GM21786 (cell line): Measurements from ENCODE around the gene CMIP.

Experiments
- ATAC-seq: cut with Tn5 transposase; IDR thresholded peaks from one replicate; pipeline ENCODE4 v1.9.1; 2021; ENCODE audit not compliant: unreplicated experiment

The CMIP gene

DNA sequence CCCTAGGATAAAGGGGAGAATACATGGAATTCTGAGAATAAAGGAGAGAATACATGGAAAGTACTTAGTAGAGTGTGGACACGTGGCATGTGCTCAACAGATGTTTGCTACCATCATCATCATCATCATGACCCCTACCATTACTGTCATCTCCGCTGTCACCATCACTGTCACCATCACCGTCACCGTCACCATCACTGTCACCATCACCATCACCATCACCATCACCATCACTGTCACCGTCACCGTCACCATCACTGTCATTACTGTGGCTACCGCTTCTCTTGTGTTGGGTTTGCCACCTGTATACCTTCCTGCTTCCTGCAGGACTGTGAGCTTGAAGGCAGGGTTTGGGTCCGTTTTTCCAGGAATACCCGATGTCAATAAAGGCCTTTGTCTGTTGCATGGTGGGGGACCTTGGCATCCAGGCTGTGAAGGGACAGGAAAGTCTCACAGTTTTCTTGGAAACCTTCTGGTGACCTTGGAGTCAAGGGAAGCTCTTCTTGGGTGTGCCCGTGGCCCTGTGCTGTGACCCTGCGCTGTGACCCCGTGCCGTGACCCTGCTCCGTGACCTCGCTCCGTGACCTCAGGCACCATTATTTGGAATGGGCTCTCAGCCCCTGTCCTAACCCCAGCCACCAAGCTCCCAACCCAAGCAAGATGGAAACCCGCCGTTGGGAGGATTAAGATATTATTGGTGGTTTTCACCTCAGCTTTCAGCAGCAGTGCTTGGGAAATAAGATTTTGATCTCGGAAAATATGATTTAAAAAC, 14.4 kb downstream of the CMIP start:
- no peak for ATAC-seq

DNA sequence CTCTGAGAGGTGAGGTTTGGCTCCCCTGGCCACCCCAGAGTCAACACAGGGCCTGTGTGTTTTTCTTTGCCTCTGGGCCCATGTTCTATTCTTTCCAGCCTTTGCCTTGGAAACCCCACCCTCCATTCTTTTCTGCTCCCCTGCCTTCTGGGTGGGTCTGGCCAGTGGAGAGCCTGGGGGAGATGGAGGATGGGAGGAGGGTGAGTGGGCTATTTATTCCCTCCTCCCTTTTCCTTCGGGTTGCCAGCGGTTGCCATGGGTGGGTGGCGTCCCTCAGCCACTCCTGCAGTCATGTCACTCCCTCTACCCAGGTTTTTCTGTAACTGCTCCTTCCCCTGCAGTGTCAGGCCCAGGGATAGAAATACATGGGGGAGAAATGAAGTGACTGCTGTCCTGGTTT, 15.5 kb downstream of the CMIP start:
- no peak for ATAC-seq

DNA sequence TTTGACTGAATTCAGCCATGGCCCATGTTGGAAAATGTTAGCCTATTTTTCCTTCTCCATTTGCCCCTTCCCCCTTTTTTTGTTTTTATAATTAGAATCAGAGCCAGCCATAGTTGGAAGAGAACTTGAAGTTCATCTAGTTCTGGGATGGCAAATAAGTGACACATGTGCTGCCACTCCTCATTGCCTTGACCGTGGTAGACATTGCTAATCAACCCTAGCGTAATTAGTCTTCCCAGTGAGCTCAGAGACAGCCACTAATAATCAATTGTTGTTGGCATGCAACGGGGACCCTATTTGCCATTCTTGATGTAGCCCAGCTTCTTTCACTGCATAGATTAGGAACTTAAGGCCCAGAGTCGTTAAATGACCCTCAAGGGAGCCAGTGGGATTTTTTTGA, 16.6 kb downstream of the CMIP start:
- no peak for ATAC-seq

DNA sequence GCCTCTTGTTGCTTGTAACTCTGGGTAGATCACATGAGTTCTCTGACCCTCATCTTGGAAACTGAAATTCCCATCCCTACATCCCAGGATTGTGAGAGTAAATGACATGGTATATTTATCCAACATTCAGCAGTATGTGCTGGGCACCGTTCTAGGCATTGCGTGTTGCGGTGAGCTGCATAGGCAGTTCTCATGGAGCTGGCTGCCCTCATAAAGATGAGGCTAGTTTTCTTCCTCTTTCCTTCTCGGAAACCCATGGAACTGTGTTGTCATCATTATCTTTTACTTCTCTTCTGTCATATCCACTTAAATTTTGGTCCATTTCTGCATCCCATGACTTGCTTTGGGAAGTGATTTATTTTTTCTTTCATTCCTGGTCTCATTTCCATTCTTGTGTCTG, 17.2 kb downstream of the CMIP start:
- ATAC-seq: no peak

DNA sequence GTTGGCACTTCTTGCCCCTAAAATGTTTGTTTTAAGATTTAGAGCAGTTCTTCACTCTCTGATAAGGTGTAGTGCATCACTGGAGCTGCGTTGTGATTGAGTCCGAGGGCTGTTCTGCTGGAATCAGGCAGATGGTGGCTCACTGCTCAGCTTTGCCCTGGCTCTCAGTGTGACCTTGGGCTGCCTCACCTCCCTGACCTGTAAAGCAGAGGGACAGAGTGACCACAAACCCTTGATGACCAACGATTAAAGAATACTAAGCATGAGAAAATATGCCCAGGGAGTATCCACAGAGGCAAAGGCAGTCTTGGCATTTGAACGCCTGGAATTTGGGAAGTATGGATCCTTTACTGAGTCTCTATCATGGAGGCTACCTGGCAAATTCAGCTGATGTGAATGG, 18.1 kb downstream of the CMIP start:
- no peak for ATAC-seq

DNA sequence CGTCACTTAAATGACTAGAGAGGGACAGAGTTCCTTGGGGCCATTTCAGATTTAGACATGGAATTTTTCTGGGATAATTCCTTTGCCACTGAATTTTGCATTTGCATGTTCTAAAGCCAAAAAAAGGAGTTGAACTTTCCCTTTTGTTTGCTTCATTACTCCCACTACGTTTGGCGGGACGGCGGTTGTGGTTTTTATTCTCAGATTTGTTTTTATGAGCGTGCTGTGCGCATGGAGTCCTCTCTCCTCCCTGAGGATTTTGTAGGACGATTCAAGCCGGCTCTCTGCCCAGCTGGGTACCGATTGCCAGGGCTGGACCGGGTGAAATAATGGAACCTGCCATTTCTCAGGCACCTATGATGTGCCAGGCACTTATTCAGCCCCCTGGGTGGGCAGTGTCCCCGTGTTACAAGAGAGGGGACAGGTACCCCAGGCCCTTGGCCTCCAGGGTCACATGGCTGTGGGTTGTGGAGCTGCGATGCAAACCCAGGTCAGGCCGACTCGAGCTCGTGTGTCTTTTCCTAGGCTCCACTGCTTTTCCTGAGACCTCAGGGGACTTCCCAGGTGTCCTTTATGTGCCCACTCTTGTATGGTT, 18.8 kb downstream of the CMIP start:
- ATAC-seq: no peak

DNA sequence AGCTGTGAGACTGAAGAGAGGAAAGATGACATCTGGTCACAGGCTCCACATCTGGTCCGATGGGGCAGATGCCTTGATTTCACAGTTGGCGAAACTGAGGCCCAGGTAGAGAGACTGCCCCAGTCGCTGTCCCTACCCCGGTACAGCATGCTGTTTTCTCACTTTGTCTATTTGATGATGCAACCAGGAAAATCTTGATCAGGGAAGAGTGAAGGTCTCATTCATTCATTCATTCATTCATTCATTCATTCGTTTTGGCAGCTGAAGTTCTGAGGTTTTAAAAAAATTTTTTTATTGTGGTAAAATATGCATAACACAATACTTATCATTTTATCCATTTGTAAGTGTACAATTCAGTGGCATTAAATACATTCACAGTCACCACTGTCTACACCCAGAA, 19.7 kb downstream of the CMIP start:
- no peak for ATAC-seq

DNA sequence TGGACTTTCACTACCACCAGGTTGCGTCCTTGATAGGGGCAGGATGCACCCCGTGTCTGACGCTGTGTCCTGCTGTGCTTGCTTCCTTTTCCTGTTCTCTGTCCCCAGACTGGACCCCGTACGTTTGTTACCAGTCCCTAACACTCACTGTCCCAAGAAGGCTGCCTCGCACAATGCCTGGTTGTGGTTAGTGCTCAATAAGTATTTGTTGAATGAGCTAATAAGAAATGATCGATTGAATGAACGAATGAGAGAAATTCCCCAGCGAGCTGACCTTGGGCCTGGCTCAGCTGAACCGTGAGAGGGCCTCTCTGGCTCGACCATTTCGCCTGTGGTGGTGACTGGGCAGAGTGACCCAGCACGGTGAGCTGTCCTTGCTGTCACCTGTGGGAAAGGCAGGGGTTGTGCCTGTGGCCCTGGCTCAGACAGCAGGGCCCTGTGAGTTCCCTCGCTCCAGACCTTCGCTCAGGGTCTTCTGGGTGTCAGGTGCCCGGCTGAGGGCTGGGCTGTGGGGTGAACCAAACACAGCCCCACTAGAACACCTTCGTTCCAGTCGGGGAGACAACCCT, 20.9 kb downstream of the CMIP start:
- no peak for ATAC-seq

DNA sequence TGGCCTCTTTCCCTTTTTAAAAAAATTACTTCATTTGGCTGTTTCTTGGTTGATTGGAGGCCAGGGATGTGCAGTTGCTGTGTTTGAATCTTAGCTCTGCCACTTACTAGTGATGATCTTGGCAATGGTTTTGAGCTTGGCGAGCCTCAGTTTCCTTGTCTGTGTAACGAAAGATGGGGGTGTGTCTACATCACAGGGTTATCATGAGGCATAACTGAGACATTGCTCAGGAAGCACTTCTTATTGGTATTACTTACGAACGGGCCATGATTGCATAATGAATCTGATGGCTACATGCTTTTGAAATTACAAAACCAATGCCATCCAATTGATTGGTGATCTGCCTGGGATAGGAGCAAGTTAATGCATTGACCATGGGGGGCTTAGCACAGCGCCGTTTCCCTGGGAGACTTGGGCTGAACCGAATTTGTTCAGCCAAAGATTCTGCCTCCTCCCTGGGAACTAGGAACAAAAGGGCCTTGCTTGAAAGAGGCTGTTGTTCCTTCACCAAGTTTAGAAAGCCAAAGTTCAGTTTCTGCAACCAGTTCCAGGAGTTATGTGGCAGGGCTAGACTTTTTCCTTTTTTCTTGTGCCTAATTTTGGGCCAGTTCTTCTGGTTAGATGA, 21.9 kb downstream of the CMIP start:
- no peak for ATAC-seq

DNA sequence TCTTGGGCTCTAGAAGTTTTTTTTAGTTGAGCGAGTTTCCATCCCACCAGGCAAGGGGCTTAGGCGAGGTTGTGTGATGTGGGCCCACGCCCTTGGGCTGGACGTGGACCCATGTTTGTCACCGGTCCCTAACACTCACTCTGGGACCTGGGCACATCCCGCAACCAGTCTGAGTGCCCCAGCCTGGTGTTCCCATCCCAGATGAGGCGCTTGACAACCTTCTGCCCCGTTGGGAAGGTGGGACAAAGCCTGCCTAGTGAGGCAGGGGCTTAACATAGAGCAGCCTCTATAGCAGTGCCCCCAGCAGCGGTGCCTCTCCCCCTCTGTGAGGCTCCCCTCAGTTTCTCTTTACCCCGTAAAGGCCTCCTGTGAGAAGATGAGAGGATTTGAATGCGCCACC, 22.5 kb downstream of the CMIP start:
- no peak for ATAC-seq

DNA sequence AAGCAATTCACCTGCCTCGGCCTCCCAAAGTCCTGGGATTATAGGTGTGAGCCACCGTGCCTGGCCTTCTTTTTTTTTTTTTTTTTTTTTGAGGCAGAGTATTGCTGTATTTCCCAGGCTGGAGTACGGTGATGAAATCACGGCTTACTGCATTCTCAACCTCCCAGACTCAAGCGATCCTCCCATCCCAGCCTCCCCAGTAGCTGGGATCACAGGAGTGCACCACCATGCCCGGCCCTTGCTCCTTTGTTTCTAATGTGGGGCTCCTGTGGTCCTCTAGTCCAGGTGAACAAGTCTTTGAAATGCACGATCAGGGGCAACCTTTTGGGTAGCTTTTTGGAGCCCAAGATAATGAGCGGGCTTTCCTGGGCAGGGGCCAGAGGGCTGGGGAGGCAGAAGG, 23.2 kb downstream of the CMIP start:
- no peak for ATAC-seq

DNA sequence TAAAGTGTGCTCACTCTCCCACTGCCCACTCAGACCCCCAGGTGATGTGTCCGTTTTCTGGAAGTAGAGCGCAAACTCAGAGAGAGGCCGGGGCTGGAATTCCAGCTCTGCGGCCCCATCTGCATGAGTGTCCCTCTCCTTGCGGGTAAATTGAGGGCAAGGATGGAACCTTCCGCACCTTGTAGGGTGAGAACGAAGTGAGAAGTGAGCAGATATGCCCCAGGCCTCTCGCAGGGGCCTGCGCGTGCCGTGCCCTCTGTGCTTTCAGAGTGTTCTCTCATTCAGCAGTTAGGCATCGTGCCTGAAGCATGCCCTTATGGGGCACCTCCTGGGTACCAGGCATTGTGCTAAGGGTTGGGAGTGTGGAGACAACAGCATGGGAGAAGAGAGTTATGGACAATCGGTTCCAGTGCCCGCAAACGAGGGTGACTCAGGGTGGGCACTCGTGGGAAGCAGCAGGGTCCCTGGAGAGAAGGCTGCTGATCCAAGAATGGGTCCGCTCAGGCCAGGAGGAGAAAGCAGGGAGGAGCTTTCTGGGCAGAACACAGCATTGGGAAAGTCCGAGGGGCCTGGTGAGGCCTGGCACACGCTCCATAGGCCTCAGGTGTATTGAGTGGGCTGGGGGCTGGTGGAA, 23.8 kb downstream of the CMIP start:
- ATAC-seq: no peak

DNA sequence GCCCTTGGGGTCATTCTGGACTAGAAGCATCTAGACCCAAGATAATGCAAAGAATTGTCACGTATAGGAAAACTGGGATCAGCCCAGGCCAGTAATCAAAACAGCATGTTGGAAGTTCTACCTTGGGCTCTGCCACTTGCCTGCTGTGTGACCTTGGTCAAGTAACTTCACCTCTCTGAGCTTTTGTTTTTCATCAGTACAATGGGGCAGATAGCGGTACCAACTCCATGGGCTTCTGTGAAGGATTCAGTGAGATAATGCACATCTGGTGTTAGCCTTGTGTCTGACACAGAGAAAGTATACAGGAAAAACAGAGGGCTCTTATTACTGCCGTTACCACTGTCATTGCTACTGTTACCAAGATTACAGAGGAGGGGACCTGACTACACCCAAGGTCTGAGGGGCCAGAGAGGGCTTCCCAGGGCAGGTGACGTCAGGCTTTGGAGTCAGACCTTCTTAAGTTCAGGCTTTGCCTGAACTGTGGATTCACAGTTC, 24.6 kb downstream of the CMIP start:
- no peak for ATAC-seq

DNA sequence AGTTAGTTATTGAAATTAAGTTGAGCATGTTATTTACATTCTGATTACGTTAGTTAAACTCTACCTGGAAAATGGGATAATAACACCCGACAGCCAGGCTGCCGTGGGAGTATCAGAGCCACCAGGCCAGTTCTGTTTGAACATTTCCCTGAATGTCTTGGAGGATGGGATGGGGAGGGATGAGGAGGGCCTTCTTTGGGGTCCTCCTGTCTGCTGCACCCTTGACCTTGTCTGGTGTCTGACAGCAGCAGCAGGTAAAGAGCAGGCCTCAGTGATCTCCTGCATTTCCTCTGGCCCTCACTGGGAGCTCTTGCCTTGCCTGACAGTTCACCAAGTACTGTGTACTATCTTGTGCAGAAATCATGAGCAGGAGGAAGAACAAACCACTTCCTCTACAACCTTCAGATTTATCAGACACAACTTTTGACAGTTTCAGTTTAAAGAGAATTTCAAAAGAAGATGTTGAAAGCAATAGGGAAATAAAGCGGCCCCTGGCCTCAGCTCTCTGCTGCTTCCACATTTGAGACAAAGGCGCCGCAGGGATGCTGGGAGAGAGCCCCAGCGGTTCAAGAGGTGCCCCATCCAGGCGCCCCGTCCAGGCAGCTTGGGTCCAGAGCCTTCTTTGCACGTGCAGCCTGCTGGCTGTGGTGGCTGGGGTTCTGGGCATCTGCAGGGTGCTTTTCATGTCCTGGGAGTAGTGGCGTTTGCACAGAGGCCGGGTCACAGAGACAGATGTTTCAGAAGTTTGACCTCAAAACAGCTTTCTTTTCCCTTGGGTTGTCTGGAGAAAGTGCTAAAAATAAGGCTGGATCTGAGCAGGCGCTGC, 25.3 kb downstream of the CMIP start:
- peak; percentile 88 for ATAC-seq

DNA sequence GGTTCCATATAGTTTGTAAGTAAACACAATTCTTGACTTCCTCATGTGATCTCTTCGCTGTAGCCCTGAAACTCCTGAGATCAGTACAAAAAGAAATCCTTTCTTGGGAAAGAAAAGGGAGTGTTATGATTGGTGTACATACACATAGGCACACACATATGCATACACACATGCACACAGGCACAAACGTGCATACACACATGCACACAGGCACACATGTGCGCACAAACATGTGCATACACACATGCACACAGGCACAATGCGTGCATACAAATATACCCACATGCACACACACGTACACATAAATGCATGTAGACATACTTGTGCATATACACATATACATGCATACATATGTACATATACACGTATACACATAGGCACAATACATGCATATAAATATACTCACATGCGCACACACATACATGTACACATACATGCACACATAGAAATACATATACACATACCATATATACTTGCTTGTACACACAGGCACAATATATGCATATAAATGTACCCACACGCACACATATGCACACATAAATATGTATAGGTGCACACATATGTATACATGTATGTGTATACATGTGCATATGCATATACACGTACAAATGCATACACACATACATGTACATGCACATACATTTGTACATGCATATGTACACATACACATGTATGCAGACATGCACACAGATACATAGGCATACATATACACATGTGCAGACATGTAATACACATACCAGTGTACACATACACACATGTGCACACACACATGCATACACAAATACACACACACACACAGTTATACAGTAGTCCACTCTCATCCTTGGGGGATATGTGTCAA, 26.4 kb downstream of the CMIP start:
- ATAC-seq: no peak

DNA sequence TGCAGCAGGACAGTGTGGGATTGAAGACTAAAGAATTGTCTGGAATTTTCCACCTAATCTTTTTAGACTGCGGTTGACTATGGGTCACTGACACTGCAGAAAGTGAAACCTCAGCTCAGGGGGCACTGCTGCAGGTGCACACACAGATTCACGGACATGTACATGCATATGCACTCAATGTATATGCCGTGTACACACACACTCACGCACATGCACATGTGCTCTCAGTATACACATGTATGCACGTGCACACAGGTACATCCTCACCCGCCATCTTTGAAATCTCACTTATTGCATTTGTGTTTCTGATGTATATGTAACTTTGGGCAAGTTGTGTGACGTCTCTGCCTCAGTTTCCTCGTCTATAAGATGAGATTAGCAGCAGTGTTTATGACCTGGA, 27.3 kb downstream of the CMIP start:
- no peak for ATAC-seq

DNA sequence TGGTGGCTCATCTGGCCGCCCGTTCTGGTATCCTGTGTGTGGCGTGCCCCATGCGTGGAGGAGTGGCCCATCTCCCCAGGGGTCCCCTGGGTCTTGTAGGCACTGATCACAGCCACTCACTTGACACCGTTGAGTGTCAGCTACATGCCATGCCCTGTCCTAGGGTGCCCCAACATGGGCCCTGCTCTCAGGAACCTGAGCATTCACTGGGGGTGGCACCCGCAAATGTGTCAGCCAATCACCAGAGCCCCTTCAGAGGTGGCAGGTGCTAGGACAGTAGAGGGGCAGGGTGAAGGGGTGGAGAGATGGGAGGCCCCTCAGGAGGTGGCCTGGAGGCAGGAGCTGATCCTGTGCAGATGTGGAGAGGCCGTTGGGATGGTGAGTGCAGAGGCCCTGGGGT, 27.8 kb downstream of the CMIP start:
- no peak for ATAC-seq

DNA sequence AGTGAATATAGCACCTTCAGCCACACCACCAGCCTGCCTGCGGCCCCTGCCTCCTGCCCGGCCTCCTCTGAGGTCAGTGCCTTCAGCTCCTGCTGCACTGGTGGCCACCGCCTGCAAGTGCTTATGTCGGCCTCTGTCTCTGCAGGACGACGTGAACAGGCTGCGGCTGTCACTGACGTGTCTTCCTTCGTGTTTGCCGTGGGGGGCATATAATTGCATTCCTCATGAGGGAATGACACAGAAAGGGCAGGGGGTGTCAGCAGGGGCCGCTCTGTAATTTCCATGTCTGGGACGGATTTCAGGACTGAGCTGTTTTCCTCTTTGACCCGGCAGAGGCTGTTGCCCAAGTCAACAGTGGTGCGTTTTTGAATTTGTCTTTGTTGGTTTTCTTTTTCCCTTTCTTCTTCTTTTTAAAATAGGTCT, 28.5 kb downstream of the CMIP start:
- ATAC-seq: no peak

DNA sequence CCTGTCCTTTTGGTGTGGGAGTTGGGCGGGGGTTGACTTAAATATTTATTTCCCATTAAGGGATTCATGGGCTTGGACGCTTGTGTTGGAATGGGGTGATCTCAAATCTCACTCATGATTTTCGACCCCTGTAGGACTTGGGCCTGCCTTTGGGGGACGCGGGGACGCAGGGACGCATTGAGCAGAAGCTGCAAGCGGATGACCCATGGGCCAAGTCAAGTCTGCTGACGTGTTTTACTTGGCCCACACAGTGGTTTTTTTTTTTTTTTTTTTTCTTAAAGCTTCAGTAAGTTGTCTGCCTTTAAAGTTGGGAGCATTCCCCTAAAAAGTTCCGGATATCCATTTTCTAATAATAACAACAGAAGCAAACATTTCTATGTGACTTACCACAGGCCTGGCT, 28.9 kb downstream of the CMIP start:
- ATAC-seq: no peak
